GM23338 (cell line): ENCODE results near the gene NBAS. TPM values are rescaled to one million over a fixed set of nuclear protein-coding genes. Genes with fewer than 3 reads are reported as not detected.

ENCODE experiments used
- ATAC-seq: fragments of 200-7000 bp; cut with Tn5 transposase; 3 replicates; pipeline ENCODE4 v1.9.1; 2020
- DNase-seq: peaks from one replicate; pipeline ENCODE4 v3.0.0-alpha.2; 2015; ENCODE audit warnings: low spot score
- H2AFZ ChIP-seq: fragments of 200-600 bp; sonication (generic); 2 replicates; pipeline ENCODE4 v1.8.0; 2016; ENCODE audit warnings: antibody characterized with exemption, mild to moderate bottlenecking, moderate library complexity
- H3F3A ChIP-seq: fragments of 200-600 bp; sonication (generic); replicated peaks from 2 replicates; pipeline ENCODE4 v1.8.0; 2017; ENCODE audit warnings: antibody characterized with exemption, mixed run types, low read depth
- H3K27ac ChIP-seq: fragments of 200-600 bp; sonication (generic); 2 replicates; pipeline ENCODE4 v1.6.1; 2016; ENCODE audit warnings: low read depth
- H3K27me3 ChIP-seq: fragments of 200-600 bp; sonication (generic); 2 replicates; pipeline ENCODE4 v1.8.0; 2016; ENCODE audit warnings: mild to moderate bottlenecking, mixed run types, moderate library complexity; ENCODE audit not compliant: insufficient read depth
- H3K36me3 ChIP-seq: fragments of 200-600 bp; sonication (generic); 2 replicates; pipeline ENCODE4 v1.8.0; 2016; ENCODE audit warnings: mild to moderate bottlenecking; ENCODE audit not compliant: insufficient read depth
- H3K4me1 ChIP-seq: fragments of 200-600 bp; sonication (generic); 2 replicates; pipeline ENCODE4 v1.8.0; 2016; ENCODE audit warnings: mild to moderate bottlenecking, moderate library complexity; ENCODE audit not compliant: insufficient read depth
- H3K4me2 ChIP-seq: fragments of 200-600 bp; sonication (generic); 2 replicates; pipeline ENCODE4 v1.7.1; 2017; ENCODE audit warnings: mixed run types
- H3K4me3 ChIP-seq: fragments of 200-600 bp; sonication (generic); 2 replicates; pipeline ENCODE4 v1.6.1; 2016; ENCODE audit warnings: mixed run types
- H3K79me2 ChIP-seq: fragments of 200-600 bp; sonication (generic); replicated peaks from 2 replicates; pipeline ENCODE4 v1.8.0; 2017; ENCODE audit warnings: mild to moderate bottlenecking; ENCODE audit not compliant: insufficient read depth
- H3K9me2 ChIP-seq: fragments of 200-600 bp; sonication (generic); 2 replicates; pipeline ENCODE4 v1.8.0; 2017; ENCODE audit not compliant: insufficient read depth
- H4K20me1 ChIP-seq: fragments of 200-600 bp; sonication (generic); replicated peaks from 2 replicates; pipeline ENCODE4 v1.8.0; 2017; ENCODE audit warnings: mild to moderate bottlenecking; ENCODE audit not compliant: insufficient read depth
- H3K27ac Mint-ChIP-seq: 2 replicates; pipeline ENCODE4 v1.8.0; 2020; ENCODE audit warnings: inconsistent platforms, mild to moderate bottlenecking, moderate library complexity, mixed read lengths
- H3K27me3 Mint-ChIP-seq: 3 replicates; pipeline ENCODE4 v1.8.0; 2022; ENCODE audit warnings: low read depth, mild to moderate bottlenecking, moderate library complexity, mixed read lengths, inconsistent platforms; ENCODE audit not compliant: insufficient read depth, poor library complexity
- H3K36me3 Mint-ChIP-seq: 3 replicates; pipeline ENCODE4 v1.8.0; 2021; ENCODE audit warnings: low read depth, mild to moderate bottlenecking, inconsistent platforms, moderate library complexity, mixed read lengths
- H3K4me1 Mint-ChIP-seq: 3 replicates; pipeline ENCODE4 v1.8.0; 2020; ENCODE audit warnings: mild to moderate bottlenecking, inconsistent platforms, mixed read lengths
- H3K4me3 Mint-ChIP-seq: 3 replicates; pipeline ENCODE4 v1.8.0; 2021; ENCODE audit warnings: moderate library complexity, mild to moderate bottlenecking, inconsistent platforms, mixed read lengths
- H3K9me3 Mint-ChIP-seq: 3 replicates; pipeline ENCODE4 v1.8.0; 2020; ENCODE audit warnings: moderate library complexity, mild to moderate bottlenecking, inconsistent platforms, mixed read lengths
- CREB1 ChIP-seq: fragments of 250-450 bp; sonication (Bioruptor Pico); IDR thresholded peaks from 2 replicates; pipeline ENCODE4 v1.5.0; 2020; ENCODE audit warnings: low read depth, mild to moderate bottlenecking, moderate library complexity
- ETS1 ChIP-seq: IDR thresholded peaks from 2 replicates; pipeline ENCODE4 v1.6.1; 2016; ENCODE audit warnings: antibody characterized with exemption
- EZH2phosphoT487 ChIP-seq: fragments of 200-600 bp; sonication (generic); IDR thresholded peaks from one replicate; pipeline ENCODE4 v1.8.1; 2018; ENCODE audit warnings: antibody characterized with exemption; ENCODE audit not compliant: unreplicated experiment
- JUNB ChIP-seq: IDR thresholded peaks from one replicate; pipeline ENCODE4 v1.6.1; 2016; ENCODE audit warnings: antibody characterized with exemption; ENCODE audit not compliant: unreplicated experiment
- POLR2AphosphoS5 ChIP-seq: IDR thresholded peaks from 2 replicates; pipeline ENCODE4 v1.6.1; 2016; ENCODE audit warnings: antibody characterized with exemption, low read depth
- ZNF114 ChIP-seq: fragments of 250-450 bp; sonication (Bioruptor Pico); IDR thresholded peaks from 2 replicates; pipeline ENCODE4 v1.5.0; 2020; ENCODE audit warnings: mild to moderate bottlenecking, moderate library complexity
- ZNF331 ChIP-seq: fragments of 250-450 bp; sonication (Bioruptor Pico); IDR thresholded peaks from 2 replicates; pipeline ENCODE4 v1.5.0; 2020; ENCODE audit warnings: low read depth, mild to moderate bottlenecking, moderate library complexity
- polyA plus RNA-seq: library from polyadenylated mRNA; unstranded; fragments of >200 nt; fragmentation: Nextera tagmentation; extraction: Ambion mirVana; gene quantifications from 2 replicates; pipeline ENCODE4 v1.2.1, GENCODE V29; 2016
- total RNA-seq: library from RNA; depleted of rRNA; stranded (reverse); fragments of >200 nt; shearing (Covaris generic); gene quantifications from 2 replicates; pipeline ENCODE4 v1.2.3, GENCODE V29; 2014
- TF ChIP-seq, protein P1 (sequence below): fragments of 250-450 bp; sonication (Bioruptor Pico); IDR thresholded peaks from 2 replicates; pipeline ENCODE4 v1.5.0; 2020; ENCODE audit warnings: mild to moderate bottlenecking, moderate library complexity

The NBAS gene
- total and polyA plus RNA-seq, 2 experiments from 2014 or later, result 24.8 to 38.9 TPM

GRCh38 chr2:15538792-15539191, 22.3 kb downstream of the NBAS start:
- no peaks in the 10 kb centered on the region for H3K27me3 Mint-ChIP-seq
- H3K27ac Mint-ChIP-seq, result no peak overlapping the region
- DNase-seq (no peak), ATAC-seq (no peak)
- Histone ChIP-seq H3F3A (no peaks in the 10 kb centered on the region), H3K4me3 (no peak overlapping the region), H3K4me2 (no peak overlapping the region), H3K4me1 (no peaks in the 10 kb centered on the region), H3K27ac (no peak overlapping the region), H4K20me1 (no peaks in the 10 kb centered on the region), H3K36me3 (no peaks in the 10 kb centered on the region), H3K9me2 (no peaks in the 10 kb centered on the region), H3K27me3 (no peaks in the 10 kb centered on the region), H2AFZ (no peak overlapping the region), H3K79me2 (no peaks in the 10 kb centered on the region)
- no peaks in the 10 kb centered on the region for H3K4me1 Mint-ChIP-seq
- TF ChIP-seq, protein P1, sequence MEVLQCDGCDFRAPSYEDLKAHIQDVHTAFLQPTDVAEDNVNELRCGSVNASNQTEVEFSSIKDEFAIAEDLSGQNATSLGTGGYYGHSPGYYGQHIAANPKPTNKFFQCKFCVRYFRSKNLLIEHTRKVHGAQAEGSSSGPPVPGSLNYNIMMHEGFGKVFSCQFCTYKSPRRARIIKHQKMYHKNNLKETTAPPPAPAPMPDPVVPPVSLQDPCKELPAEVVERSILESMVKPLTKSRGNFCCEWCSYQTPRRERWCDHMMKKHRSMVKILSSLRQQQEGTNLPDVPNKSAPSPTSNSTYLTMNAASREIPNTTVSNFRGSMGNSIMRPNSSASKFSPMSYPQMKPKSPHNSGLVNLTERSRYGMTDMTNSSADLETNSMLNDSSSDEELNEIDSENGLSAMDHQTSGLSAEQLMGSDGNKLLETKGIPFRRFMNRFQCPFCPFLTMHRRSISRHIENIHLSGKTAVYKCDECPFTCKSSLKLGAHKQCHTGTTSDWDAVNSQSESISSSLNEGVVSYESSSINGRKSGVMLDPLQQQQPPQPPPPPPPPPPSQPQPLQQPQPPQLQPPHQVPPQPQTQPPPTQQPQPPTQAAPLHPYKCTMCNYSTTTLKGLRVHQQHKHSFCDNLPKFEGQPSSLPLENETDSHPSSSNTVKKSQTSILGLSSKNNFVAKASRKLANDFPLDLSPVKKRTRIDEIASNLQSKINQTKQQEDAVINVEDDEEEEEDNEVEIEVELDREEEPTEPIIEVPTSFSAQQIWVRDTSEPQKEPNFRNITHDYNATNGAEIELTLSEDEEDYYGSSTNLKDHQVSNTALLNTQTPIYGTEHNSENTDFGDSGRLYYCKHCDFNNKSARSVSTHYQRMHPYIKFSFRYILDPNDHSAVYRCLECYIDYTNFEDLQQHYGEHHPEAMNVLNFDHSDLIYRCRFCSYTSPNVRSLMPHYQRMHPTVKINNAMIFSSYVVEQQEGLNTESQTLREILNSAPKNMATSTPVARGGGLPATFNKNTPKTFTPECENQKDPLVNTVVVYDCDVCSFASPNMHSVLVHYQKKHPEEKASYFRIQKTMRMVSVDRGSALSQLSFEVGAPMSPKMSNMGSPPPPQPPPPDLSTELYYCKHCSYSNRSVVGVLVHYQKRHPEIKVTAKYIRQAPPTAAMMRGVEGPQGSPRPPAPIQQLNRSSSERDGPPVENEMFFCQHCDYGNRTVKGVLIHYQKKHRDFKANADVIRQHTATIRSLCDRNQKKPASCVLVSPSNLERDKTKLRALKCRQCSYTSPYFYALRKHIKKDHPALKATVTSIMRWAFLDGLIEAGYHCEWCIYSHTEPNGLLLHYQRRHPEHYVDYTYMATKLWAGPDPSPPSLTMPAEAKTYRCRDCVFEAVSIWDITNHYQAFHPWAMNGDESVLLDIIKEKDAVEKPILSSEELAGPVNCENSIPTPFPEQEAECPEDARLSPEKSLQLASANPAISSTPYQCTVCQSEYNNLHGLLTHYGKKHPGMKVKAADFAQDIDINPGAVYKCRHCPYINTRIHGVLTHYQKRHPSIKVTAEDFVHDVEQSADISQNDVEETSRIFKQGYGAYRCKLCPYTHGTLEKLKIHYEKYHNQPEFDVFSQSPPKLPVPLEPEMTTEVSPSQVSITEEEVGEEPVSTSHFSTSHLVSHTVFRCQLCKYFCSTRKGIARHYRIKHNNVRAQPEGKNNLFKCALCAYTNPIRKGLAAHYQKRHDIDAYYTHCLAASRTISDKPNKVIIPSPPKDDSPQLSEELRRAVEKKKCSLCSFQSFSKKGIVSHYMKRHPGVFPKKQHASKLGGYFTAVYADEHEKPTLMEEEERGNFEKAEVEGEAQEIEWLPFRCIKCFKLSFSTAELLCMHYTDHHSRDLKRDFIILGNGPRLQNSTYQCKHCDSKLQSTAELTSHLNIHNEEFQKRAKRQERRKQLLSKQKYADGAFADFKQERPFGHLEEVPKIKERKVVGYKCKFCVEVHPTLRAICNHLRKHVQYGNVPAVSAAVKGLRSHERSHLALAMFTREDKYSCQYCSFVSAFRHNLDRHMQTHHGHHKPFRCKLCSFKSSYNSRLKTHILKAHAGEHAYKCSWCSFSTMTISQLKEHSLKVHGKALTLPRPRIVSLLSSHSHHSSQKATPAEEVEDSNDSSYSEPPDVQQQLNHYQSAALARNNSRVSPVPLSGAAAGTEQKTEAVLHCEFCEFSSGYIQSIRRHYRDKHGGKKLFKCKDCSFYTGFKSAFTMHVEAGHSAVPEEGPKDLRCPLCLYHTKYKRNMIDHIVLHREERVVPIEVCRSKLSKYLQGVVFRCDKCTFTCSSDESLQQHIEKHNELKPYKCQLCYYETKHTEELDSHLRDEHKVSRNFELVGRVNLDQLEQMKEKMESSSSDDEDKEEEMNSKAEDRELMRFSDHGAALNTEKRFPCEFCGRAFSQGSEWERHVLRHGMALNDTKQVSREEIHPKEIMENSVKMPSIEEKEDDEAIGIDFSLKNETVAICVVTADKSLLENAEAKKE (CRISPR knock-in tag), result no peak
- no peak for TF ChIP-seq POLR2AphosphoS5
- H3K36me3 Mint-ChIP-seq, result peaks cover 33% of the 10 kb centered on the region
- H3K9me3 Mint-ChIP-seq, result peaks cover 6% of the 10 kb centered on the region; the same call in 2 of the 3 replicates
- H3K4me3 Mint-ChIP-seq, result no peak overlapping the region

- 0 out of 2 replicates have a peak, but pooled peaks cover 5% of the 10 kb centered on the region for H3K36me3 ChIP-seq
- no peak for DNase-seq
- H3K4me2 ChIP-seq, result no peak overlapping the region
- no peak overlapping the region for H2AFZ ChIP-seq
- H4K20me1 ChIP-seq, result no peaks in the 10 kb centered on the region
- no peaks in the 10 kb centered on the region for H3F3A ChIP-seq
- no peaks in the 10 kb centered on the region for H3K9me2 ChIP-seq
- no peak overlapping the region for H3K4me3 ChIP-seq
- Mint-ChIP-seq H3K27ac (no peak overlapping the region), H3K9me3 (peaks cover 3% of the 10 kb centered on the region; the same call in 2 of the 3 replicates), H3K27me3 (no peaks in the 10 kb centered on the region), H3K4me3 (no peak overlapping the region), H3K36me3 (peaks cover 24% of the 10 kb centered on the region), H3K4me1 (no peaks in the 10 kb centered on the region)
- no peak overlapping the region for H3K27ac ChIP-seq
- no peaks in the 10 kb centered on the region for H3K27me3 ChIP-seq
- no peaks in the 10 kb centered on the region for H3K4me1 ChIP-seq
- ATAC-seq, result no peak
- H3K79me2 ChIP-seq, result no peaks in the 10 kb centered on the region
- TF ChIP-seq ZNF114 (CRISPR knock-in tag) (no peak), JUNB (no peak), ETS1 (no peak), CREB1 (CRISPR knock-in tag) (no peak), EZH2phosphoT487 (no peak), ZNF331 (CRISPR knock-in tag) (no peak)
Observed at GRCh38 chr2:15533860-15534480, 27.2 kb downstream of the NBAS start.
